GM18951 (cell line): Measurements from ENCODE around the gene ZNF536.

Experiments
- POLR2A ChIP-seq: IDR thresholded peaks from 4 replicates; pipeline ENCODE4 v1.6.1; 2011; ENCODE audit warnings: mild to moderate bottlenecking; ENCODE audit not compliant: insufficient read length, insufficient read depth; ENCODE audit errors: extremely low read depth
- in situ Hi-C: fragments of 300-500 bp; cut with MboI; formaldehyde crosslinking; loops from one replicate; pipeline ENCODE4 v1.12.0; 2022; ENCODE audit warnings: low sequenced_read_pairs, mixed read lengths, inconsistent platforms; ENCODE audit not compliant: unreplicated experiment

ZNF536 gene

GRCh38 chr19:30605333-30605732, 233.1 kb downstream of the ZNF536 start:
- in situ Hi-C loops, result no loop called here
- TF ChIP-seq POLR2A, result no peak

DNA sequence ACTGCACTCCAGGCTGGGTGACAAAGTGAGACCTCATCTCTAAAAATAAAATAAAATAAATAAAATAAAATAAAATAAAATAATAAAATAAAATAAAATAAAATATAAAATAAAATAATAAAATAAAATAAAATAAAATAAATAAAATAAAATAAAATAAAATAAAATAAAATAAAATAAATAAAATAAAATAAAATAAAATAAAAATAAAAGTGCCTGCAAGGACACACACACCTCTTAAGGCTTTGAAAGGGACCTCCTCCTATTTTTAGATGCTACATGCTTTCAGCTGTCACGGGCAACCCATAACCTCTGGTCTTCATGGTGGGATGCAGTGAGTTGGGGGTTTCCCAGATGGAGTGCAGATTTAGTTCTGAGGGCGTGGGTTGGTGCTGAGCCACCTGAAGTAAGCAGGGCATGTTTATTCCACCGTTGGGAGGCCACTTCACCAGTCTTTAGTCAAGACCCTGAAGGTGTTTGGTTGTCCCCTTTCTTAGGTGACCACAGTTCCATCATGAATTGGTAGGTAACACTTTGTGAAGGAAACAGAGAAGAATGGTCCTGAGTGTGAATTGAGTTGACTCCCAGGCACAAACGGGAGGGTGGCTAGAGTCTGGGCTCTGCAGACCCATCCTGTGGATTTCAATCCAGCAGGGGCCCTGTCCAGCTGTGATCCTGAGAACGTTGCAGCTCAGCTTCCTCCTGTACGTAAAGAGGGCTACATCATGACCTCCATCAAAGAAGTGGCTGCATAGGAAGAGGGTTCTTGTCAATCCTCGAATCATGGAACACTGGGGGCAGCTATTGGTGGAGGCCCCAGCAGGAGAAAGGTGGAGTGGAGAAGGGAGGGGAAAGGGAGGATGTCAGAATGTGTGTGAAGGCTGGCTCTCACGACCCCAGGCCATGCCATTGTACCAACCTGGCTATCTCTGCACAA, 234.2 kb downstream of the ZNF536 start:
- in situ Hi-C loops, result no loop called here
- TF ChIP-seq POLR2A, result no peak
